IMR-90 (cell line): ENCODE results near the gene ARTN. TPM values are rescaled to one million over a fixed set of nuclear protein-coding genes. Genes with fewer than 3 reads are reported as not detected.

Source experiments
- ATAC-seq: fragments of 200-7000 bp; cut with Tn5 transposase; 2 replicates; pipeline ENCODE4 v1.9.1; 2020; ENCODE audit warnings: low read depth, mild to moderate bottlenecking, moderate library complexity
- BruUV-seq: library from RNA; stranded (reverse); fragments of 400-500 nt; replicated peaks from 2 replicates; lab custom pipeline; 2021; lab: Mats Ljungman, UMichigan
- CTCF ChIA-PET: fragments of 300-600 bp; formaldehyde crosslinking; extraction: SDS; loops from one replicate; lab custom pipeline; 2021; ENCODE audit warnings: antibody characterized with exemption; lab: Yijun Ruan, JAX
- POLR2A ChIA-PET: fragments of 300-600 bp; sonication (Branson Sonifier 250); formaldehyde crosslinking; loops from one replicate; lab custom pipeline; 2022; ENCODE audit warnings: antibody characterized with exemption; ENCODE audit not compliant: unreplicated experiment; lab: Charles Lee
- DNase-seq: peaks from one replicate; pipeline ENCODE4 v3.0.0; 2013
- H2AFZ ChIP-seq: replicated peaks from 2 replicates; pipeline ENCODE3; 2013; ENCODE audit warnings: low read length, mild to moderate bottlenecking; ENCODE audit not compliant: poor library complexity
- H2AK5ac ChIP-seq: 2 replicates; pipeline ENCODE4 v1.6.1; 2013; ENCODE audit warnings: low read depth, low read length, inconsistent platforms
- H2AK9ac ChIP-seq: replicated peaks from 2 replicates; pipeline ENCODE3; 2013; ENCODE audit warnings: mild to moderate bottlenecking, low read depth, low read length, moderate library complexity; ENCODE audit not compliant: poor library complexity
- H2BK120ac ChIP-seq: 2 replicates; pipeline ENCODE4 v1.6.1; 2013; ENCODE audit warnings: low read depth, low read length, inconsistent platforms
- H2BK15ac ChIP-seq: 3 replicates; pipeline ENCODE4 v1.6.1; 2013; ENCODE audit warnings: low read depth, low read length, inconsistent platforms
- H2BK20ac ChIP-seq: 2 replicates; pipeline ENCODE4 v1.6.1; 2013; ENCODE audit warnings: low read depth, mild to moderate bottlenecking, inconsistent platforms, low read length, moderate library complexity
- H2BK5ac ChIP-seq: 2 replicates; pipeline ENCODE4 v1.6.1; 2013; ENCODE audit warnings: mild to moderate bottlenecking, low read depth, low read length, inconsistent platforms; ENCODE audit not compliant: poor library complexity, severe bottlenecking
- H3K14ac ChIP-seq: replicated peaks from 2 replicates; pipeline ENCODE4 v1.6.1; 2013; ENCODE audit warnings: low read depth, low read length, inconsistent platforms
- H3K18ac ChIP-seq: 2 replicates; pipeline ENCODE4 v1.6.1; 2013; ENCODE audit warnings: low read depth, low read length, control low read depth
- H3K23ac ChIP-seq: 2 replicates; pipeline ENCODE4 v1.6.1; 2013; ENCODE audit warnings: low read depth, low read length, inconsistent platforms
- H3K27ac ChIP-seq: 2 replicates; pipeline ENCODE4 v1.5.1; 2013; ENCODE audit warnings: mild to moderate bottlenecking, control low read depth, low read length; ENCODE audit not compliant: insufficient read depth
- H3K27me3 ChIP-seq: 2 replicates; pipeline ENCODE4 v1.6.1; 2013; ENCODE audit warnings: low read length; ENCODE audit not compliant: control insufficient read depth, insufficient read depth
- H3K36me3 ChIP-seq: 2 replicates; pipeline ENCODE4 v1.6.1; 2013; ENCODE audit warnings: low read length, mixed read lengths; ENCODE audit not compliant: control insufficient read depth, insufficient read depth
- H3K4ac ChIP-seq: 2 replicates; pipeline ENCODE4 v1.6.1; 2013; ENCODE audit warnings: low read depth, low read length, inconsistent platforms
- H3K4me1 ChIP-seq: 2 replicates; pipeline ENCODE4 v1.6.1; 2013; ENCODE audit warnings: low read length, mixed read lengths; ENCODE audit not compliant: control insufficient read depth, insufficient read depth
- H3K4me2 ChIP-seq: 2 replicates; pipeline ENCODE4 v1.6.1; 2013; ENCODE audit warnings: low read depth, mild to moderate bottlenecking, control low read depth, low read length, moderate library complexity
- H3K4me3 ChIP-seq: 2 replicates; pipeline ENCODE4 v1.5.1; 2013; ENCODE audit warnings: low read depth, mild to moderate bottlenecking, control low read depth, low read length, moderate library complexity; ENCODE audit not compliant: insufficient read depth
- H3K56ac ChIP-seq: 2 replicates; pipeline ENCODE4 v1.6.1; 2013; ENCODE audit warnings: low read length, inconsistent platforms; ENCODE audit not compliant: insufficient read depth; ENCODE audit errors: extremely low read depth
- H3K79me1 ChIP-seq, 2 experiments: 2 replicates each; pipeline ENCODE4 v1.6.1; 2013; ENCODE audit warnings: low read length in 2 of 2, inconsistent platforms in 1 of 2, low read depth in 1 of 2
- H3K9ac ChIP-seq: 2 replicates; pipeline ENCODE4 v1.6.1; 2013; ENCODE audit warnings: low read depth, low read length, control low read depth
- H3K9me1 ChIP-seq: 2 replicates; pipeline ENCODE4 v1.6.1; 2013; ENCODE audit warnings: low read length, inconsistent platforms; ENCODE audit not compliant: insufficient read depth
- H3K9me3 ChIP-seq: 2 replicates; pipeline ENCODE4 v1.6.1; 2013; ENCODE audit warnings: low read length; ENCODE audit not compliant: control insufficient read depth, insufficient read depth
- H4K20me1 ChIP-seq: 2 replicates; pipeline ENCODE4 v1.6.1; 2013; ENCODE audit warnings: low read length, inconsistent platforms; ENCODE audit not compliant: insufficient read depth
- H4K5ac ChIP-seq: 2 replicates; pipeline ENCODE4 v1.6.1; 2013; ENCODE audit warnings: mild to moderate bottlenecking, low read depth, low read length, control low read depth
- H4K8ac ChIP-seq, 2 experiments: 2 replicates each; pipeline ENCODE4 v1.6.1; 2013; ENCODE audit warnings: low read depth in 2 of 2, low read length in 2 of 2, control low read depth in 1 of 2, inconsistent platforms in 1 of 2
- H4K91ac ChIP-seq: 2 replicates; pipeline ENCODE4 v1.6.1; 2013; ENCODE audit warnings: low read depth, low read length, inconsistent platforms; ENCODE audit not compliant: insufficient read depth
- BHLHE40 ChIP-seq: fragments of 150-350 bp; IDR thresholded peaks from 2 replicates; pipeline ENCODE4 v1.6.1; 2016; ENCODE audit warnings: mild to moderate bottlenecking, low read depth, low read length
- CEBPB ChIP-seq: IDR thresholded peaks from 2 replicates; pipeline ENCODE4 v1.6.1; 2012; ENCODE audit warnings: low read depth, low read length, improper control_type of control experiment
- CHD1 ChIP-seq: IDR thresholded peaks from 2 replicates; pipeline ENCODE4 v1.6.1; 2012; ENCODE audit warnings: low read depth, low read length, improper control_type of control experiment
- FOS ChIP-seq: fragments of 150-350 bp; IDR thresholded peaks from 2 replicates; pipeline ENCODE4 v1.6.1; 2016; ENCODE audit warnings: low read depth, low read length
- MAFK ChIP-seq: IDR thresholded peaks from 2 replicates; pipeline ENCODE4 v1.6.1; 2012; ENCODE audit warnings: low read depth, low read length, improper control_type of control experiment
- MXI1 ChIP-seq: IDR thresholded peaks from 2 replicates; pipeline ENCODE4 v1.6.1; 2012; ENCODE audit warnings: low read depth, mild to moderate bottlenecking, low read length, moderate library complexity, borderline replicate concordance
- NFE2L2 ChIP-seq: fragments of 150-350 bp; IDR thresholded peaks from 2 replicates; pipeline ENCODE4 v1.6.1; 2016; ENCODE audit warnings: low read depth, mild to moderate bottlenecking, low read length
- POLR2A ChIP-seq: IDR thresholded peaks from 2 replicates; pipeline ENCODE4 v1.6.1; 2012; ENCODE audit warnings: mild to moderate bottlenecking, low read depth, low read length
- RAD21 ChIP-seq: IDR thresholded peaks from 2 replicates; pipeline ENCODE4 v1.6.1; 2012; ENCODE audit warnings: low read length, improper control_type of control experiment
- RFX5 ChIP-seq: IDR thresholded peaks from 2 replicates; pipeline ENCODE4 v1.8.0; 2012; ENCODE audit warnings: low read depth, mild to moderate bottlenecking, low read length, moderate library complexity
- SMC3 ChIP-seq: fragments of 150-350 bp; IDR thresholded peaks from 2 replicates; pipeline ENCODE4 v1.6.1; 2016; ENCODE audit warnings: low read depth, mild to moderate bottlenecking, antibody characterized with exemption, low read length, moderate library complexity
- WGBS, 2 experiments: methylation state at CpG; one replicate each; pipeline versions ENCODE4 v1.1.5 to v1.1.7; 2013; ENCODE audit warnings: missing lambda C conversion rate in 2 of 2; ENCODE audit not compliant: insufficient read length in 1 of 2; ENCODE audit errors: extremely low coverage in 2 of 2; 5-methylcytosine and 5-hydroxymethylcytosine counted together
- dilution Hi-C: fragments of 300-500 bp; cut with HindIII; formaldehyde crosslinking; loops from one replicate; pipeline ENCODE4 v1.14.3; 2018; ENCODE audit warnings: low sequenced_read_pairs; ENCODE audit not compliant: unreplicated experiment
- in situ Hi-C: fragments of 300-500 bp; cut with MboI; formaldehyde crosslinking; loops from 3 replicates; pipeline ENCODE4 v1.14.3; 2019; ENCODE audit warnings: low sequenced_read_pairs, inconsistent platforms, mixed read lengths
- intact Hi-C: fragments of 100-400 bp; cut with micrococcal nuclease; formaldehyde crosslinking; loops from 2 replicates; pipeline ENCODE4 v1.10.0; 2022
- polyA plus RNA-seq, 3 experiments: library from polyadenylated mRNA; depleted of rRNA; stranded (reverse); fragments of >200 nt; gene quantifications; 2 replicates each; pipeline ENCODE4 v1.2.3, GENCODE V29; 2012; ENCODE audit warnings: low replicate concordance in 1 of 3
- total RNA-seq: library from RNA; depleted of rRNA; stranded (reverse); fragments of >200 nt; gene quantifications from 2 replicates; pipeline ENCODE4 v1.2.3, GENCODE V29; 2012
- TF ChIP-seq, protein P1 (sequence below): conservative IDR thresholded peaks from 2 replicates; pipeline ENCODE4 v1.5.1; 2012; ENCODE audit warnings: mild to moderate bottlenecking, low read depth, low read length, improper control_type of control experiment

ARTN gene
- total and polyA plus RNA-seq, 2 of the 4 experiments (the other 2 are of a cell fraction), result 0.29 TPM; not detected in 1

GRCh38 chr1:43942411-43942810 is 8.8 kb downstream of the ARTN start:
- H3K4me1 ChIP-seq, result peaks cover 5% of the 10 kb centered on the region
- dilution Hi-C loops, result no loop called here
- no peak overlapping the region for H3K56ac ChIP-seq
- no peak overlapping the region for H2AFZ ChIP-seq
- ATAC-seq (no peak), DNase-seq (no peak)
- no peak overlapping the region for H3K23ac ChIP-seq
- H4K20me1 ChIP-seq, result no peaks in the 10 kb centered on the region
- intact Hi-C loops, result no loop called here
- H3K36me3 ChIP-seq, result no peaks in the 10 kb centered on the region
- no peak overlapping the region for H4K5ac ChIP-seq
- ChIA-PET CTCF (interaction anchor here (1.0 kb wide), 1 partner anchor 8 kb away, joined by 5 read pairs; the partner anchor contains the start of gene ARTN), POLR2A (no interaction called here)
- H2BK5ac ChIP-seq, result no peak overlapping the region
- no peak overlapping the region for H2BK20ac ChIP-seq
- H4K91ac ChIP-seq, result no peak overlapping the region
- no peak overlapping the region for H3K4me2 ChIP-seq
- H3K14ac ChIP-seq, result no peak overlapping the region
- no peak overlapping the region for H4K8ac ChIP-seq
- H3K4me3 ChIP-seq, result no peak overlapping the region
- H3K27me3 ChIP-seq, result no peaks in the 10 kb centered on the region; the same call in 1 of the 2 replicates
- no peak overlapping the region for H3K4ac ChIP-seq
- H3K18ac ChIP-seq, result no peak overlapping the region
- no TSS peak for BruUV-seq
- peaks cover 8% of the 10 kb centered on the region for H3K9me1 ChIP-seq
- no peak overlapping the region for H2BK120ac ChIP-seq
- no CpG with 5 or more reads among the region's 3 CpGs for WGBS, 2 experiments
- H3K9me3 ChIP-seq, result no peaks in the 10 kb centered on the region
- no peak overlapping the region for H2AK5ac ChIP-seq
- no peak overlapping the region for H3K27ac ChIP-seq
- no peak overlapping the region for H2AK9ac ChIP-seq
- in situ Hi-C loops, result no loop called here
- TF ChIP-seq FOS, result no peak
- TF ChIP-seq MXI1, result no peak
- TF ChIP-seq MAFK, result no peak
- no peak for TF ChIP-seq POLR2A
- TF ChIP-seq RAD21, result no peak
- TF ChIP-seq, protein P1, sequence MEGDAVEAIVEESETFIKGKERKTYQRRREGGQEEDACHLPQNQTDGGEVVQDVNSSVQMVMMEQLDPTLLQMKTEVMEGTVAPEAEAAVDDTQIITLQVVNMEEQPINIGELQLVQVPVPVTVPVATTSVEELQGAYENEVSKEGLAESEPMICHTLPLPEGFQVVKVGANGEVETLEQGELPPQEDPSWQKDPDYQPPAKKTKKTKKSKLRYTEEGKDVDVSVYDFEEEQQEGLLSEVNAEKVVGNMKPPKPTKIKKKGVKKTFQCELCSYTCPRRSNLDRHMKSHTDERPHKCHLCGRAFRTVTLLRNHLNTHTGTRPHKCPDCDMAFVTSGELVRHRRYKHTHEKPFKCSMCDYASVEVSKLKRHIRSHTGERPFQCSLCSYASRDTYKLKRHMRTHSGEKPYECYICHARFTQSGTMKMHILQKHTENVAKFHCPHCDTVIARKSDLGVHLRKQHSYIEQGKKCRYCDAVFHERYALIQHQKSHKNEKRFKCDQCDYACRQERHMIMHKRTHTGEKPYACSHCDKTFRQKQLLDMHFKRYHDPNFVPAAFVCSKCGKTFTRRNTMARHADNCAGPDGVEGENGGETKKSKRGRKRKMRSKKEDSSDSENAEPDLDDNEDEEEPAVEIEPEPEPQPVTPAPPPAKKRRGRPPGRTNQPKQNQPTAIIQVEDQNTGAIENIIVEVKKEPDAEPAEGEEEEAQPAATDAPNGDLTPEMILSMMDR, result no peak
- no peak for TF ChIP-seq NFE2L2
- no peak for TF ChIP-seq CEBPB
- TF ChIP-seq SMC3, result no peak
- no peak for TF ChIP-seq RFX5
- TF ChIP-seq BHLHE40, result no peak
- TF ChIP-seq CHD1, result no peak
- peaks cover 0 to 14% of the 10 kb centered on the region in 2 experiments; a peak in 3 of 4 replicates for H3K79me1 ChIP-seq
- no peak overlapping the region for H3K9ac ChIP-seq
- no peak overlapping the region for H2BK15ac ChIP-seq
